ENCODE data around the gene CRTC2. TPM values are rescaled to one million over a fixed set of nuclear protein-coding genes. Genes with fewer than 3 reads are reported as not detected.

CRTC2 gene
- total RNA-seq, 4 donors from 2014 or later = 14.3 to 28.1 (median 21.1) TPM

DNA sequence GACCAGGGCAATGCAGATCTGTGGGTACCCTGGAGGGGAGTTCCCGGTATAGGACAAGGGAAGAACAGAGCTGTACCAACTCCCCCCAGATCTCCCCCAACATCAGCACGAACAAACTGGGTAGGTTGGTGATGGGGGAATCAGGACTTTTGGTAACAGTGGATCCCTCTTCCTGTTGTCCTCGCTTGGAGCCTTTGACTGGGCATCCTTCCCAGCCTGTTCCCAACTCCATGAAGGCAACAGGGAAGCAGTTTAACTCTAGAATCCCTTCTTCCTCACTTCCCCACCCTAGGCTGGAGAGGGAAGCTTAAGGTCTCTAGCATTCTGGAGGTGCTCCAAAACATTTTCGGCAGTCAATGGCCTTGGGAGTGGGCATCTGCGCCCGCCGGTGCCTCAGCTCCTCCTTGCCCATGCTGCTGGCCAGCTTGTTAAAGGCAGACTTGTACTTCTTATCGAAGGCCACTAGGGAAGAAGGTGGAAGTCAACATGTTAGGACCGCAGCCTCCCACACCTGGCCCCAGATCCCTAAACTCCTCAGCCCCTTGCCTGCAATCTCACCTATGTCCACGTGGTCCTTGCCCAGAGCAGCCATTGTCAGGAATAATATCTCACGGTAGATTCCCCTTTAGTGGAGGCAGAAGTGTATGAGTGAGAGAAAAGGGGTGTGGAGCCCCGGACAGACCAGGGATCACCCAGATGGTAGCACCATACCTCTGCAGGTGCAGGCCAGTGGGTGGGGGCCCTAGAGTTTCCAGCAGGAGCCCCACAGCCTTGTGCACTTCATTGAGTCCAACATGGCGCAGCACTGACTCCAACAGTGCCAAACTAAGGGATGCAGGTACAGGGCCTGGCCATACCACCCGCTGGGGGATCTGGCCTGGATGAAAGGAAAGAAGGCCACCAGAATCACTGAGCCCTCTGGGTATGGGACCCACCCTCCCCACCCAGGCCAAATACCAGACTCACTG, 28.1 kb downstream of the CRTC2 start:
- intact Hi-C loops (cut with DNase I; ENCODE audit: low total_unique reads) = no loop called here
- H3K4me3 ChIP-seq (ENCODE audit: low read depth, poor library complexity, severe bottlenecking) = no peak overlapping the region
- DNase-seq (ENCODE audit: low spot score in 2 of 2) = no peak
- TF ChIP-seq POLR2A (IDR thresholded peaks at IDR 0.05) = no peak
- TF ChIP-seq, protein P1, sequence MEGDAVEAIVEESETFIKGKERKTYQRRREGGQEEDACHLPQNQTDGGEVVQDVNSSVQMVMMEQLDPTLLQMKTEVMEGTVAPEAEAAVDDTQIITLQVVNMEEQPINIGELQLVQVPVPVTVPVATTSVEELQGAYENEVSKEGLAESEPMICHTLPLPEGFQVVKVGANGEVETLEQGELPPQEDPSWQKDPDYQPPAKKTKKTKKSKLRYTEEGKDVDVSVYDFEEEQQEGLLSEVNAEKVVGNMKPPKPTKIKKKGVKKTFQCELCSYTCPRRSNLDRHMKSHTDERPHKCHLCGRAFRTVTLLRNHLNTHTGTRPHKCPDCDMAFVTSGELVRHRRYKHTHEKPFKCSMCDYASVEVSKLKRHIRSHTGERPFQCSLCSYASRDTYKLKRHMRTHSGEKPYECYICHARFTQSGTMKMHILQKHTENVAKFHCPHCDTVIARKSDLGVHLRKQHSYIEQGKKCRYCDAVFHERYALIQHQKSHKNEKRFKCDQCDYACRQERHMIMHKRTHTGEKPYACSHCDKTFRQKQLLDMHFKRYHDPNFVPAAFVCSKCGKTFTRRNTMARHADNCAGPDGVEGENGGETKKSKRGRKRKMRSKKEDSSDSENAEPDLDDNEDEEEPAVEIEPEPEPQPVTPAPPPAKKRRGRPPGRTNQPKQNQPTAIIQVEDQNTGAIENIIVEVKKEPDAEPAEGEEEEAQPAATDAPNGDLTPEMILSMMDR (IDR thresholded peaks at IDR 0.05) = no peak
- 85 to 88% methylated on average over 14 of the region's 14 CpGs for WGBS, 2 donors

DNA sequence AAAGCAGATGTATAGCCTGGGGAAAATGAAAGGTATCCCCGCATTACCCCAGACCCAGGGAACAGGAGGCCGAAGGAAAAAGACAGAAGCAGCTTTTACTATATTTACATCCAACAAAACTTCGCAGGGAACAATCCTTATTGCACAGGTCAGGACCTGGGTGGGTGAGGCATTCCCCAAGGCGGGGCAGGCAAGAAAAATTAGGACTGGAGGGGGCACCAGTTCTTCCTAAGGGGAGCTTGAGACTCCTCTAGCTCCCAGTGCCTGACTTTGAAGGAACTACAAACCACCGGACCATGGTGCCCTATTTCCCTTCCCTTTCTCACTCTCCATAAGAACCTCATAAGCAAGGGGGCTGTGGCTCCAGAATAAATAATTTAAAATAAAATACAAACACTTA, 29.0 kb downstream of the CRTC2 start:
- 81 to 83% methylated on average over 5 of the region's 5 CpGs for WGBS, 2 donors

DNA sequence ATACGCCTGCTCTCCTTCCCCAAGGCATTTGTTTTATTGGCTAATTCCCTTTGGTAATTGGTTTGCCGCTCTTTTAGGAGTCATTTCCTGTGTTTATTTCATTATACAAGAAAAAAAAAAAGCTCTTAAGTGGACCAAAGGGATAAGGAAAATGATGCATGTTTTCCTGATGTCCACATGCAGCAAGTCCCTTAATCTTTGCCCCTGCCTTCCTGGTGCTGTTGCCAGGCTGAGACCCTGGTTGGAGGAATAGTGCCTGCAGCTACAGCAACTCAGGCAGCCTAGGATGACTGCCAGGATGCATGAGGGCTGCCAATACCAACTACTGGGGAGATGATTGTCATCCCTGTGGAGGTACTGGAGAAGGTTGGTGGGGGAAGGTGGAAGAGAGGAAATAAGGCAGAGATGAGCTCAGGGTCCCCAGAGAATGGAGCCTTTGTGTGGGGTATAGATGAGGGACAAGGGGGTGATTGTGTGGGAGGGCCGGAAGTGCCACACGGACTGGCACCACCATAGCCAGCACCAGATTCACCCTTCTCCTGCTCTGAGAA, 29.5 kb downstream of the CRTC2 start:
- TF ChIP-seq, protein P1 (IDR thresholded peaks at IDR 0.05) = no peak
- TF ChIP-seq POLR2A (IDR thresholded peaks at IDR 0.05) = no peak

More for the DNA sequence above, 29.0 kb downstream of the CRTC2 start:
- intact Hi-C loops (cut with DNase I; ENCODE audit: low total_unique reads) = no loop called here
- no peak for DNase-seq (ENCODE audit: low spot score in 2 of 2)
- no peak overlapping the region for H3K4me3 ChIP-seq (ENCODE audit: low read depth, poor library complexity, severe bottlenecking)
- TF ChIP-seq, protein P1 (IDR thresholded peaks at IDR 0.05) = no peak
- no peak for TF ChIP-seq POLR2A (IDR thresholded peaks at IDR 0.05)

DNA sequence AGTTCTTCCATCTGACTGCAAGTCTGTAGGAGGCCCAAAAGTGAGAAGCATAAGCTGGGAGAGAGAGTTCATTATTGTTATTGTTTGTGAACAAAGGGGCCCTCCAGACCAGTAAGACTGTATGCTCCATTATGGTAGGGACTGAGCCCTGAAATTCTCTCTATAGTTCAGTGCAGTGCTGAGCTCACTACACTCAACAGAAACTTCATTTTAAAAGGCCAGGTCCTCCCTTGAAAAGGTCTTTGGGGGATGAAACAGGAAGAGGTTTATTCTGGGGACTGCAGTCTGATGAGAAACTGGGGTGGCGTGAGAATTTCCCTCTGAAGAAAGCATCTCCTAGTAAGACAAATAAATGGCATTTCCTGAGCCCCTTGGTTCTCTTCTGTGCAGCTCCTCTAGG, 30.2 kb downstream of the CRTC2 start:
- 83 to 88% methylated on average over 1 of the region's 1 CpG for WGBS, 2 donors
- no peak overlapping the region for H3K4me3 ChIP-seq (ENCODE audit: low read depth, poor library complexity, severe bottlenecking)
- DNase-seq (ENCODE audit: low spot score in 2 of 2) = no peak
- TF ChIP-seq POLR2A (IDR thresholded peaks at IDR 0.05) = no peak
- TF ChIP-seq, protein P1 (IDR thresholded peaks at IDR 0.05) = no peak
- intact Hi-C loops (cut with DNase I; ENCODE audit: low total_unique reads) = no loop called here

More for the DNA sequence above, 29.5 kb downstream of the CRTC2 start:
- DNase-seq (ENCODE audit: low spot score in 2 of 2) = no peak
- no peak overlapping the region for H3K4me3 ChIP-seq (ENCODE audit: low read depth, poor library complexity, severe bottlenecking)
- intact Hi-C loops (cut with DNase I; ENCODE audit: low total_unique reads) = no loop called here
- 52 to 53% methylated on average over 4 of the region's 4 CpGs for WGBS, 2 donors

DNA sequence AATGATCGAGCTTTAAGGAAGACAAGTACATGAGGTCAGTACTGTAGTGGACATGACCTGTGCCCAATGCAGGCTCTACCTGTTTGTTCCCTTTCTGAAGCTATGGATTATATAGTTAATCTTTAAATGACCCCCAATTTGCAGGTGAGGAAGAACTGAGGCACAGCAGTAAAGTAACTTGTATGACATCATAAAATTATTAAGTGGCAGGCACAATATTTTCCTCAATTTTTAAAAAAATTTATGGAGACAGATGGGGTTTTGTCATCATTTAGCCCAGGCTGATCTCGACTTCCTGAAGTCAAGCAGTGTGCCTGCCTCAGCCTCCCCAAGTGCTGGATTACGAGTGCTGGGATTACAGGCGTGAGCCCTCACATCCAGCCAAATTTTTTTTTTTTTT, 32.0 kb downstream of the CRTC2 start:
- H3K4me3 ChIP-seq (ENCODE audit: low read depth, poor library complexity, severe bottlenecking) = no peak overlapping the region
- intact Hi-C loops (cut with DNase I; ENCODE audit: low total_unique reads) = no loop called here
- no peak for DNase-seq (ENCODE audit: low spot score in 2 of 2)
- 81% methylated on average over 4 of the region's 4 CpGs for WGBS, 2 donors
- no peak for TF ChIP-seq POLR2A (IDR thresholded peaks at IDR 0.05)
- TF ChIP-seq, protein P1 (IDR thresholded peaks at IDR 0.05) = no peak
